Activated T-helper 2 cell treated with anti-CD3 and anti-CD28 coated beads, Interferon-gamma antibody, Interleukin-2, Interleukin-4, amounts not matched to agents 10 μg/mL and 5 μg/mL and 100 μg/mL, durations not matched to agents 14 hours and 24 hours and 36 hours (primary cell): ENCODE results near the gene P2RY8. TPM values are rescaled to one million over a fixed set of nuclear protein-coding genes. Genes with fewer than 3 reads are reported as not detected.

Source experiments
- DNase-seq: peaks from one replicate; pipeline ENCODE4 v3.0.0; 2021; ENCODE audit warnings: low spot score
- H3K27ac Mint-ChIP-seq: one replicate; pipeline ENCODE4 v1.8.0; 2021; ENCODE audit warnings: mixed read lengths
- H3K27me3 Mint-ChIP-seq: one replicate; pipeline ENCODE4 v1.8.0; 2021; ENCODE audit warnings: low read depth, mixed read lengths
- H3K36me3 Mint-ChIP-seq: one replicate; pipeline ENCODE4 v1.8.0; 2021; ENCODE audit warnings: low read depth, mixed read lengths
- H3K4me1 Mint-ChIP-seq: one replicate; pipeline ENCODE4 v1.8.0; 2021; ENCODE audit warnings: low read depth, mixed read lengths
- H3K4me3 Mint-ChIP-seq: one replicate; pipeline ENCODE4 v1.8.0; 2021; ENCODE audit warnings: low read depth, mild to moderate bottlenecking, moderate library complexity, mixed read lengths
- H3K9me3 Mint-ChIP-seq: one replicate; pipeline ENCODE4 v1.8.0; 2021; ENCODE audit warnings: mixed read lengths
- intact Hi-C: fragments of 100-400 bp; cut with micrococcal nuclease; formaldehyde crosslinking; loops from one replicate; pipeline ENCODE4 v1.15.1; 2023
- total RNA-seq: library from RNA; stranded (reverse); gene quantifications from 2 replicates; pipeline ENCODE4 v1.2.3, GENCODE V29; 2022

The P2RY8 gene
- total RNA-seq, 1 donor from 2014 or later = 34.5 TPM

DNA sequence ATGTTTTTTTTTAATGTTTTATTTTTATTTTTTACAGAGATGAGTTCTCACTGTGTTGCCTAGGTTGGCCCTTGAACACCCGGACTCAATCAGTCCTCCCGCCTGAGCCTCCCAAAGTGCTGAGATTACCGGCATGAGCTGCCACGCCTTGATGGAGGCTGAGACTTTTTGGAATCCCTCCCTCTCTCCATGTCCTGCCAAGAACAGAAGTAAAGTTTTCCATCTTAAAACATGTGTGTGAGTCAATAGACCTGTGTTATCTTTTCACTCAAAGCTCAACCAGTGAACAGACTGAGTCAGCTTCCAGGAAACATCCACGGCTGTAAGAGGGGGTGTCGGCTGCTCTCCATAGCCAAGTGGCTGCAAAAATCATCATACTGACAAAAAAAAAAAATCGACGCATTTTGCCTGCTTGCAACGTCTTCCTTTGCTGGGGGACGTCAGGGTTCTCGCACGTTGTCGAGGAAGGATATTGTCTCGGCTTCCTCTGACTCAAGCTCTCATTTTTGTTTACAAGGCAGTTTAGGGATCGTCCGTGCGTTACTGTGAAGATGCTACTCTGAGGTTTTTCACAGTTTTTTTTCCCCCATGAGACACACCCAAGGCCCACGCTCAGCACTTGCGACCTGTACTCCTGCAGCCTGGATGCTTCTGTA lies 74.3 kb downstream of the P2RY8 start:
- H3K4me1 Mint-ChIP-seq = peaks cover 54% of the 10 kb centered on the region
- intact Hi-C loops = loop anchor here (1.0 to 5.0 kb wide), 5 partner anchors 8 to 1250 kb away; partner anchors contain the start of gene P2RY8
- peak overlapping the region; percentile 59 for H3K4me3 Mint-ChIP-seq
- peaks cover 29% of the 10 kb centered on the region for H3K36me3 Mint-ChIP-seq
- H3K27me3 Mint-ChIP-seq = no peaks in the 10 kb centered on the region
- H3K9me3 Mint-ChIP-seq = no peaks in the 10 kb centered on the region
- peak; percentile 81 for DNase-seq
- H3K27ac Mint-ChIP-seq = peak overlapping the region; percentile 96

DNA sequence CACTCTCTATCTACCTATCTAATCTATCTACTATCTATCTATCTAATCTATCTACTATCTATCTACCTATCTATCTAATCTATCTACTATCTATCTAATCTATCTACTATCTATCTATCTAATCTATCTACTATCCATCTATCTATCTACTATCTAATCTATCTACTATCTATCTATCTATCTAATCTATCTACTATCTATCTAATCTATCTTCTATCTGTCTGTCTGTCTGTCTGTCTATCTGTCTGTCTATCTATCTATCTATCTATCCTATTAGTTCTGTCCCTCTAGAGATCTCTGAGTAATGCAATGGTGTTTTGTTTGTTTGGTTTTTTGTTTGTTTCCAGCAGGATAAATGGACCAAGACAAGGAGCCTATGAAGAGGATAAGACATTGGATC lies 74.9 kb downstream of the P2RY8 start:
- no peak for DNase-seq
- Mint-ChIP-seq H3K4me3 (peak overlapping the region; percentile 59), H3K9me3 (no peaks in the 10 kb centered on the region), H3K36me3 (peaks cover 24% of the 10 kb centered on the region), H3K27ac (peak overlapping the region; percentile 96), H3K27me3 (no peaks in the 10 kb centered on the region), H3K4me1 (peaks cover 49% of the 10 kb centered on the region)
- intact Hi-C loops = loop anchor here (1.0 to 5.0 kb wide), 5 partner anchors 8 to 1250 kb away; partner anchors contain the start of gene P2RY8

DNA sequence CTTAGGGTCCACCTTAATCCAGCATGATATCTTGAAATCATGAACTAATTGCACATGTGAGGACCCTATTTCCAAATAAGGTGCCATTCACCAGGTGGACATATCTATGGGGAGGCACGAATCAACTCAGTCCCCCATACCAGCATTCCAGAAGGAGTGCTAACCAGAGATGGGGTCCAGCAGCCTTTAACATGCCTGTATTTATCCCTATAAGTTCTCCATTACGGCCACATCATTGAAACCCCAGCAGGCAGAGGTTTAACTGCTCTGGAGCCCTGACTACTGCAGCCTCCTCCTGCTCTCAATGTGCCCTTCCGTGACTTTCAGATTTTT lies 81.1 kb downstream of the P2RY8 start:
- peak overlapping the region; percentile 59 for H3K4me3 Mint-ChIP-seq
- H3K27me3 Mint-ChIP-seq = no peaks in the 10 kb centered on the region
- DNase-seq = peak; percentile 7
- H3K27ac Mint-ChIP-seq = no peak overlapping the region
- no peaks in the 10 kb centered on the region for H3K36me3 Mint-ChIP-seq
- intact Hi-C loops = loop anchor here (10.0 kb wide), 2 partner anchors 1049 to 1149 kb away; partner anchors contain the start of genes DHRSX and ZBED1
- peaks cover 7% of the 10 kb centered on the region for H3K4me1 Mint-ChIP-seq
- H3K9me3 Mint-ChIP-seq = no peaks in the 10 kb centered on the region

DNA sequence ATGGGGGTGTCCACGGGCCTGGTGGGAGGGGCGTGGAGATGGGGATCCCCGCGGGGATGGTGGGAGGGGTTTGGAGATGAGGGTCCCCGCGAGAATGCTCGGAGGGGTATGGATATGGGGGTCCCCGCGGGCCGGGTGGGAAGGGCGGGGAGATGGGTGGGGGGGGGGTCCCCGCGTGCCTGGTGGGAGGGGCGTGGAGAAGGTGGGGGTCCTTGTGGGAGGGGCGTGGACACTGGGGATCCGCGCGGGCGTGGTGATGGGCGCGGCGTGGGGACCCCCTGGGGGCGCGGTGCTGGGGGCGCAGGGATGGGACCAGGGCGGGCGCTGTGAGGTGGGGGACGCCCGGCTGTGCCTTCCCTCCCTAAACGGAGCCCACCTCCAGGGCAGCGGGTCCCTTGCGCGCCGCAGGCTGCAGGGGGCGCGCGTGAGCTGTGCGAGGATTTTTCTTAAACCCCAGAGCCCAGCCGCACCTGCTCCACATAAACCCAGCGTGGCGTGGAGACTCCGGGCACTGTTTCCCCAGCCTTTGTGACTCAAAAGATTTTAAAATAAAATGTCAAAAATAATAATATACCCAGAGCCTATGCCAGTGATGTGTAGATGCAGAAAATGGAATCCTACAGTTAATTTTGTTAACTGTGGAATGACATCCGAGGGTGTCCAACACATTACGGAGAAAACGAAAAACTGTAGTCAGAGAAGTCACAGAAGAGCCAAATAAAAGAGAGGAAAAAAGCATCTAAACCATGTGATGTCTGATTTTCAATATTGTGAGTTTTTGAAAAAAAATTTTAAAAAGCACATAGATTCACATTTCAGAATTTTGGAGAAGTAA lies 82.8 kb downstream of the P2RY8 start:
- Mint-ChIP-seq H3K27ac (no peak overlapping the region), H3K4me3 (peak overlapping the region; percentile 60), H3K9me3 (peaks cover 10% of the 10 kb centered on the region), H3K27me3 (no peaks in the 10 kb centered on the region), H3K4me1 (peaks cover 9% of the 10 kb centered on the region), H3K36me3 (peaks cover 10% of the 10 kb centered on the region)
- peak; percentile 83 for DNase-seq
- intact Hi-C loops = loop anchor here (1.0 to 10.0 kb wide), 10 partner anchors 8 to 1151 kb away; partner anchors contain the start of genes AKAP17A, DHRSX, P2RY8 and SLC25A6

DNA sequence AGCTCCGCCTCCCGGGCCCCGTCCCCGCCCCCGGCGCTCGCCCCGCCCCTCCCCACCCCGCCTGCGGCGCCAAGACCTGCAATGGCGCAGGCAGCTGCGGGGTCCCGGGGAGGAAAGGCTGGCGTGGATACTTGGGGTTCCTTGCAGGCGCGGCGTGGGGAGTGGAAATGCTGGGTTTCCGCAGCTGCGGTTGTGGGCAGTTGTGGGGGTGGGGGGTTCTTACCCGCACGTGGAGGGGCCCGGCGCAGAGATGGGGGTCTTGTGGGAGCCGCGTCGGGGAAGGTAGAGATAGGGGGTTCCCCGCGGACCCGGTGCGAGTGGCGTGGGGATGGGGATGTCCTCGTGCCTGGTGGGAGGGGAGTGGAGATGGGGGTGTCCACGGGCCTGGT lies 83.6 kb downstream of the P2RY8 start:
- peaks cover 9% of the 10 kb centered on the region for H3K4me1 Mint-ChIP-seq
- H3K36me3 Mint-ChIP-seq = peaks cover 18% of the 10 kb centered on the region
- peaks cover 18% of the 10 kb centered on the region for H3K9me3 Mint-ChIP-seq
- peak overlapping the region; percentile 83 for H3K4me3 Mint-ChIP-seq
- H3K27me3 Mint-ChIP-seq = no peaks in the 10 kb centered on the region
- no peak for DNase-seq
- peak overlapping the region; percentile 92 for H3K27ac Mint-ChIP-seq
- intact Hi-C loops = loop anchor here (1.0 to 10.0 kb wide), 5 partner anchors 61 to 1151 kb away; partner anchors contain the start of genes AKAP17A, DHRSX, SLC25A6 and ZBED1

DNA sequence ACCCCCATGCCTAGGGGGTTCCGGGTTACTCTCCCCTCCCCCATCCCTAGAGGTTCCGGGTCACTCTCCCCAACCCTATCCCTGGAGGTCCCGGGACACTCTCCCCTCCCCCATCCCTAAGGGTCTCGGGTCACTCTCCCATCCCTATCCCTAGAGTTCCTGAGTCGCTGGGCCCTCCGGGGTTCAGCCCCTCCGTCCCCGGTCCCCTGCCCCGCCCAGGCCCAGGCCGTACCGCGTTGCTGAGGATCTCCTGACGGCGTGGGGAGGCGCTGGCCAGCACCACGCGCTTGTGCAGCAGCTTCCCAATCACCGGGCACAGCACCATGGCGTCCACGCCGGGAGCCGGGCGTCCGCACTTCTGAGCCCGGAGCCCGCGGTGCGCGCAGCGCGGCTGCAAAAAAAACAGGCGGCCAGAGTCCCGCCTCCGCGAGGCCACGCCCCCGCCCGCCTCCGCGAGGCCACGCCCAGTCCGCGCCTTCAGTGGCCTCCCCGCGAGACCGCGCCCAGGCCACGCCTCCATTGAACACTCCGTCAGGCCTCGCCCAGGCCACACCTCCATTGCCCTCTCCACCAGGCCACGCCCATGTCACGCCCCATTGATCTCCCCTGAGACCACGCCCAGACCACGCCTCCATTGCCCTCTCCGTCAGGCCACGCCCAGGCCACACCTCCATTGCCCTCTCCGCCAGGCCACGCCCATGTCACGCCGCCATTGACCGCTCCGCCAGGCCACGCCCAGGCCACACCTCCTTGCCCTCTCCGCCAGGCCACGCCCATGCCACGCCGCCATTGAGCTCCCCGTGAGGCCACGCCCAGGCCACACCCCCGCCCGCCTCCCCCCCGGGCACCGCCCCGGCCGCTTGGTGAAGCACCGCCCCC lies 84.2 kb downstream of the P2RY8 start, which contains the start of gene ASMTL:
Gene ASMTL (minus strand): TSS at position 394 of the 879 bp plus-strand sequence. CDS start 69 bp downstream, at position 325.
- DNase-seq = peak; percentile 100
- peaks cover 9% of the 10 kb centered on the region for H3K4me1 Mint-ChIP-seq
- peaks cover 24% of the 10 kb centered on the region for H3K36me3 Mint-ChIP-seq
- no peaks in the 10 kb centered on the region for H3K27me3 Mint-ChIP-seq
- H3K9me3 Mint-ChIP-seq = peaks cover 24% of the 10 kb centered on the region
- peak within 1 kb of the TSS; percentile 90 for H3K4me3 Mint-ChIP-seq
- peak within 1 kb of the TSS; percentile 92 for H3K27ac Mint-ChIP-seq
- intact Hi-C loops = loop anchor here (1.0 to 10.0 kb wide), 5 partner anchors 60 to 1152 kb away; partner anchors contain the start of genes AKAP17A, DHRSX, SLC25A6 and ZBED1

DNA sequence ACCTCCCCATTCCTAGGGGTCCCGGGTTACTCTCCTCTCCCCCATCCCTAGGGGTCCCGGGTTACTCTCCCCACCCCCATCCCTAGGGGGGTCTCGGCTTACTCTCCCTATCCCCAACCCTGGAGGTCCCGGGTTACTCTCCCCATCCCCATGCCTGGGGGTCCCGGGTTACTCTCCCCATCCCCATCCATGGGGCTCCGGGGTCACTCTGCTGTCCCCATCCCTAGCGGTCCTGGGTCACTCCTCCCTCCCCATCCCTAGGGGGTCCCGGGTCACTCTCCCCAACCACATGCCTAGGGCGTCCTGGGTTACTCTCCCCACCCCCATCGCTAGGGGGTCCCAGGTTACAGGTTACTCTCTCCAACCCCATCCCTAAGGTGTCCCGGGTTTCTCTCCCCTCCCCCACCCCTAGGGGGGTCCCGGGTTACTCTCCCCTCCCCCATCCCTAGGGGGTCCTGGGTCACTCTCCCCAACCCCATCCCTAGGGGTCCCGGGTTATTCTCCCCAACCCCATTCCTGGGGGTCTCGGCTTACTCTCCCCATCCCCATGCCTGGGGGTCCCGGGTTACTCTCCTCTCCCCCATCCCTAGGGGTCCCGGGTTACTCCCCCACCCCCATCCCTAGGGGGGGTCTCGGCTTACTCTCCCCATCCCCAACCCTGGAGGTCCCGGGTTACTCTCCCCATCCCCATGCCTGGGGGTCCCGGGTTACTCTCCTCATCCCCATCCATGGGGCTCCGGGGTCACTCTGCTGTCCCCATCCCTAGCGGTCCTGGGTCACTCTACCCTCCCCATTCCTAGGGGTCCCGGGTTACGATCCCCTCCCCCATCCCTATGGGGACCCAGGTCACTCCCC lies 85.1 kb downstream of the P2RY8 start:
- peaks cover 33% of the 10 kb centered on the region for H3K9me3 Mint-ChIP-seq
- intact Hi-C loops = loop anchor here (2.0 to 10.0 kb wide), 3 partner anchors 205 to 1153 kb away; partner anchors contain the start of genes DHRSX and ZBED1
- peaks cover 9% of the 10 kb centered on the region for H3K4me1 Mint-ChIP-seq
- H3K27me3 Mint-ChIP-seq = no peaks in the 10 kb centered on the region
- H3K27ac Mint-ChIP-seq = peak overlapping the region; percentile 91
- peak overlapping the region; percentile 90 for H3K4me3 Mint-ChIP-seq
- peaks cover 33% of the 10 kb centered on the region for H3K36me3 Mint-ChIP-seq
- DNase-seq = peak; percentile 8

DNA sequence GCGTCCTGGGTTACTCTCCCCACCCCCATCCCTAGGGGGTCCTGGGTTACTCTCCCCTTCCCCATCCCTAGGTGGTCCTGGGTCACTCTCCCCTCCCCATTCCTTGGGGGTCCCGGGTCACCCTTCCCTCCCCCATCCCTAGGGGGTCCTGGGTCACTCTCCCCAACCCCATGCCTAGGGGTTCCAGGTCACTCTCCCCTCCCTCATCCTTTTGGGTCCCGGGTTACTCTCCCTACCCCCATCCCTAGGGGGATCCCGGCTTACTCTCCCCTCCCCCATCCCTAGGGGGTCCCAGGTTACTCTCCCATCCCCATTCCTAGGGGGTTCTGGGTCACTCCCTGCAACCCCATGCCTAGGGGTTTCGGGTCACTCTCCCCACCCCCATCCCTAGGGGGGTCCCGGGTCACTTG lies 85.7 kb downstream of the P2RY8 start:
- H3K27ac Mint-ChIP-seq = no peak overlapping the region
- peaks cover 9% of the 10 kb centered on the region for H3K4me1 Mint-ChIP-seq
- peaks cover 33% of the 10 kb centered on the region for H3K9me3 Mint-ChIP-seq
- H3K36me3 Mint-ChIP-seq = peaks cover 37% of the 10 kb centered on the region
- intact Hi-C loops = loop anchor here (10.0 kb wide), 2 partner anchors 1054 to 1154 kb away; partner anchors contain the start of genes DHRSX and ZBED1
- no peaks in the 10 kb centered on the region for H3K27me3 Mint-ChIP-seq
- peak overlapping the region; percentile 90 for H3K4me3 Mint-ChIP-seq
- DNase-seq = peak; percentile 8

DNA sequence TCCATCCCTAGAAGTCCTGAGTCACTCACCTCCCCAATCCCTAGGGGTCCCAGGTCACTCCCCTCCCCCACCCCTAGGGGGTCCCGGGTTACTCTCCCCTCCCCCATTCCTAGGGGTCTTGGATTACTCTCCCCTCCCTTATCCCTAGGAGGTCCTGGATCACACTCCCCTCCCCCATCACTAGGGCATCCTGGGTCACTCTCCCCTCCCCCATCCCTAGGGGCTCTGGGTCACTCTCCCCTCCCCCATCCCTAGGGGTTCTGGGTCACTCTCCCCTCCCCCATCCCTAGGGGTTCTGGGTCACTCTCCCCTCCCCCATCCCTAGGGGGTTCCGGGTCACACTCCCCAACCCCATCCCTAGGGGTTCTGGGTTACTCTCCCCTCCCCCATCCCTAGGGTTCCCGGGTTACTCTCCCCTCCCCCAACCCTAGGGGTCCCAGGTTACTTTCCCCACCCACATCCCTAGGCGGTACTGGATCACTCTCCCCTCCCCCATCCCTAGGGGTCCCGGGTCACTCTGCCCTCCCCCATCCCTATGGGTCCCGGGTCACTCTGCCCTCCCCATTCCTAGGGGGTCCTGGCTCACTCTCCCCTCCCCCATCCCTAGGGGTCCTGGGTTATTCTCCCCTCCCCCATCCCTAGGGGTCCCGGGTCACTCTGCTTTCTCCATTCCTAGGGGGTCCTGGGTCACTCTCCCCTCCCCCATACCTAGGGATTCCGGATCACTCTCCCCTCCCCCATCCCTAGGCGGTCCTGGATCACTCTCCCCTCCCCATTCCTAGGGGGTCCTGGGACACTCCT lies 86.4 kb downstream of the P2RY8 start:
- Mint-ChIP-seq H3K9me3 (peaks cover 33% of the 10 kb centered on the region), H3K27ac (no peak overlapping the region), H3K4me3 (no peak overlapping the region), H3K27me3 (no peaks in the 10 kb centered on the region), H3K36me3 (peaks cover 44% of the 10 kb centered on the region), H3K4me1 (peaks cover 7% of the 10 kb centered on the region)
- intact Hi-C loops = loop anchor here (10.0 kb wide), 2 partner anchors 1054 to 1154 kb away; partner anchors contain the start of genes DHRSX and ZBED1
- DNase-seq = no peak

DNA sequence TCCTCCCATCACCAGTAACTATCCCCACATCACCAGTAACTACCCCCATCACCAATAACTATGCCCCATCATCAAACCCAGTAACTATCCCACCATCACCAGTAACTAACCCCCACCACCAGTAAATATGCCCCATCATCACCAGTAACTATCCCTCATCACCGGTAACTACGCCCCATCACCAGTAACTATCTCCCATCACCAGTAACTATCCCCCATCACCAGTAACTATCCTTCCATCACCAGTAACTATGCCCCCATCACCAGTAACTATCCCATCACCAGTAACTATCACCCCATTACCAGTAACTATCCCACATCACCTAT lies 87.2 kb downstream of the P2RY8 start:
- H3K4me1 Mint-ChIP-seq = peaks cover 5% of the 10 kb centered on the region
- intact Hi-C loops = loop anchor here (10.0 kb wide), 2 partner anchors 1055 to 1155 kb away; partner anchors contain the start of genes DHRSX and ZBED1
- H3K9me3 Mint-ChIP-seq = peaks cover 36% of the 10 kb centered on the region
- H3K27ac Mint-ChIP-seq = no peak overlapping the region
- H3K36me3 Mint-ChIP-seq = peaks cover 52% of the 10 kb centered on the region
- H3K27me3 Mint-ChIP-seq = no peaks in the 10 kb centered on the region
- DNase-seq = peak; percentile 7
- H3K4me3 Mint-ChIP-seq = no peak overlapping the region
